HCT116 (cell line): ENCODE measurements around the gene CENPT. TPM values are rescaled to one million over a fixed set of nuclear protein-coding genes. Genes with fewer than 3 reads are reported as not detected.

Source experiments
- ATAC-seq: fragments of 200-7000 bp; cut with Tn5 transposase; 2 replicates; pipeline ENCODE4 v1.9.1; 2020; ENCODE audit warnings: mild to moderate bottlenecking, moderate library complexity
- BruUV-seq: library from RNA; stranded (reverse); fragments of 400-500 nt; replicated peaks from 2 replicates; lab custom pipeline; 2021; lab: Mats Ljungman, UMichigan
- CTCF ChIA-PET: fragments of 300-600 bp; sonication (Branson Sonifier 250); formaldehyde crosslinking; loops from one replicate; lab custom pipeline; 2021; ENCODE audit warnings: antibody characterized with exemption; lab: Charles Lee
- POLR2A ChIA-PET: fragments of 300-600, 350-600 bp; sonication (Branson Sonifier 250); formaldehyde crosslinking; loops from one replicate; lab custom pipeline; 2021; ENCODE audit warnings: antibody characterized with exemption; lab: Charles Lee
- RAD21 ChIA-PET, 2 experiments: fragments of 300-600 bp; sonication (Branson Sonifier 250); formaldehyde crosslinking; loops; one replicate each; lab custom pipeline; 2023; ENCODE audit warnings: low total read pairs in 2 of 2; ENCODE audit not compliant: uncharacterized antibody in 2 of 2, unreplicated experiment in 2 of 2, low non-redundant PET in 1 of 2; lab: Charles Lee
- DNase-seq: peaks from one replicate; pipeline ENCODE4 v3.0.0-alpha.2; 2010; ENCODE audit warnings: low read depth, low spot score
- H2AFZ ChIP-seq: fragments of 200-600 bp; shearing (Covaris generic), sonication (generic); 2 replicates; pipeline ENCODE4 v1.6.1; 2017; ENCODE audit warnings: low read depth, mixed run types, mixed read lengths, antibody characterized with exemption, low read length; ENCODE audit not compliant: poor library complexity, severe bottlenecking
- H3K27ac ChIP-seq: 2 replicates; pipeline ENCODE4 v1.5.1; 2012; ENCODE audit warnings: low read depth, low read length
- H3K27me3 ChIP-seq: fragments of 200-600 bp; sonication (generic); 2 replicates; pipeline ENCODE4 v1.6.1; 2016; ENCODE audit warnings: mixed run types, low read length, mixed read lengths; ENCODE audit not compliant: insufficient read depth
- H3K36me3 ChIP-seq, 2 experiments: fragments of 200-500 bp in 1 of 2; fragments of 200-600 bp in 1 of 2; sonication (Bioruptor generic) in 1 of 2; sonication (generic) in 1 of 2; 2 replicates each; pipeline versions ENCODE4 v1.5.1 to v1.6.1; 2014 to 2016; ENCODE audit warnings: low read length in 2 of 2, inconsistent platforms in 1 of 2, mixed read lengths in 1 of 2, mixed run types in 1 of 2; ENCODE audit not compliant: insufficient read depth in 2 of 2, control insufficient read depth in 1 of 2
- H3K4me1 ChIP-seq, 2 experiments: fragments of 200-600 bp in 1 of 2; sonication (generic) in 1 of 2; 2 replicates each; pipeline versions ENCODE4 v1.5.1 to v1.6.1; 2012 to 2017; ENCODE audit warnings: low read length in 2 of 2, inconsistent platforms in 1 of 2, mild to moderate bottlenecking in 1 of 2, mixed read lengths in 1 of 2, mixed run types in 1 of 2, moderate library complexity in 1 of 2; ENCODE audit not compliant: insufficient read depth in 2 of 2, control insufficient read depth in 1 of 2
- H3K4me2 ChIP-seq: fragments of 200-600 bp; sonication (generic); 2 replicates; pipeline ENCODE4 v1.6.1; 2017; ENCODE audit warnings: mixed run types, low read length, mixed read lengths
- H3K4me3 ChIP-seq, 2 experiments: fragments of 200-600 bp in 1 of 2; sonication (generic) in 1 of 2; replicated peaks in 1 of 2; 2 replicates each; pipeline ENCODE4 v1.5.1; 2011 to 2016; ENCODE audit warnings: low read length in 2 of 2, control low read depth in 1 of 2, low read depth in 1 of 2, mild to moderate bottlenecking in 1 of 2, mixed read lengths in 1 of 2, mixed run types in 1 of 2
- H3K79me2 ChIP-seq: fragments of 200-600 bp; sonication (generic); 2 replicates; pipeline ENCODE4 v1.6.1; 2017; ENCODE audit warnings: mild to moderate bottlenecking, mixed run types, low read length, moderate library complexity, mixed read lengths; ENCODE audit not compliant: insufficient read depth
- H3K9ac ChIP-seq: fragments of 200-600 bp; sonication (generic); 2 replicates; pipeline ENCODE4 v1.6.1; 2016; ENCODE audit warnings: low read length, mixed read lengths
- H3K9me2 ChIP-seq: fragments of 200-600 bp; sonication (generic), shearing (Covaris generic); 2 replicates; pipeline ENCODE4 v1.6.1; 2017; ENCODE audit warnings: mixed run types, mild to moderate bottlenecking, moderate library complexity; ENCODE audit not compliant: insufficient read depth
- H3K9me3 ChIP-seq, 2 experiments: fragments of 200-500 bp in 1 of 2; fragments of 200-600 bp in 1 of 2; sonication (Bioruptor generic) in 1 of 2; sonication (generic) in 1 of 2; 2 replicates each; pipeline ENCODE4 v1.6.1; 2014 to 2017; ENCODE audit warnings: low read length in 2 of 2, mixed read lengths in 2 of 2, inconsistent platforms in 1 of 2, low read depth in 1 of 2, mild to moderate bottlenecking in 1 of 2, mixed run types in 1 of 2, moderate library complexity in 1 of 2; ENCODE audit not compliant: control insufficient read depth in 1 of 2, insufficient read depth in 1 of 2
- H4K20me1 ChIP-seq: fragments of 200-600 bp; sonication (generic), shearing (Covaris generic); 2 replicates; pipeline ENCODE4 v1.6.1; 2017; ENCODE audit warnings: mixed run types, mild to moderate bottlenecking, moderate library complexity; ENCODE audit not compliant: insufficient read depth
- EGR1 ChIP-seq: IDR thresholded peaks from 2 replicates; pipeline ENCODE4 v1.6.1; 2012; ENCODE audit warnings: low read depth
- ELF1 ChIP-seq: IDR thresholded peaks from 2 replicates; pipeline ENCODE4 v1.6.1; 2012; ENCODE audit warnings: low read depth, borderline replicate concordance
- JUND ChIP-seq: IDR thresholded peaks from 2 replicates; pipeline ENCODE4 v1.6.1; 2012
- POLR2AphosphoS5 ChIP-seq: IDR thresholded peaks from 2 replicates; pipeline ENCODE4 v1.6.1; 2011; ENCODE audit warnings: mild to moderate bottlenecking, low read depth, low read length, moderate library complexity
- SRF ChIP-seq: IDR thresholded peaks from 2 replicates; pipeline ENCODE4 v1.6.1; 2012; ENCODE audit warnings: low read depth
- TCF7L2 ChIP-seq: IDR thresholded peaks from 2 replicates; pipeline ENCODE4 v1.7.0; 2011; ENCODE audit warnings: borderline replicate concordance, inconsistent platforms; ENCODE audit not compliant: insufficient read depth, insufficient read length; ENCODE audit errors: extremely low read depth
- YY1 ChIP-seq: IDR thresholded peaks from 2 replicates; pipeline ENCODE4 v1.6.1; 2011; ENCODE audit warnings: low read length, low read depth, moderate library complexity, mild to moderate bottlenecking; ENCODE audit not compliant: insufficient replicate concordance; ENCODE audit errors: extremely low read depth
- ZFX ChIP-seq: fragments of 450-650 bp; IDR thresholded peaks from 2 replicates; pipeline ENCODE4 v1.6.1; 2017
- intact Hi-C: fragments of 100-400 bp; cut with micrococcal nuclease; formaldehyde crosslinking; loops from 2 replicates; pipeline ENCODE4 v1.10.0; 2022
- total RNA-seq: library from RNA; stranded (reverse); gene quantifications from one replicate; pipeline ENCODE4 v1.2.1, GENCODE V29; 2021; ENCODE audit not compliant: unreplicated experiment
- TF ChIP-seq, protein P1 (sequence below): IDR thresholded peaks from 2 replicates; pipeline ENCODE4 v1.6.1; 2012
- TF ChIP-seq, protein P2 (sequence below): IDR thresholded peaks from 2 replicates; pipeline ENCODE4 v1.6.1; 2012; ENCODE audit warnings: low read depth
- TF ChIP-seq, protein P3 (sequence below), 3 experiments: fragments of 200-600 bp in 1 of 3; sonication (generic) in 1 of 3; IDR thresholded peaks in 2 of 3; conservative IDR thresholded peaks in 1 of 3; 2 replicates each; pipeline ENCODE4 v1.5.1; 2012 to 2017; ENCODE audit warnings: low read depth in 2 of 3, low read length in 2 of 3, antibody characterized with exemption in 1 of 3, borderline replicate concordance in 1 of 3, control low read depth in 1 of 3, mild to moderate bottlenecking in 1 of 3, mixed read lengths in 1 of 3, mixed run types in 1 of 3, moderate library complexity in 1 of 3; ENCODE audit not compliant: insufficient read depth in 1 of 3

CENPT gene
- total RNA-seq, 1 experiment from 2014 or later = 40.5 TPM

GRCh38 chr16:67825119-67825518, 22.4 kb downstream of the CENPT start:
- H3K4me2 ChIP-seq = no peak overlapping the region
- H4K20me1 ChIP-seq = no peaks in the 10 kb centered on the region
- no peak overlapping the region for H3K4me3 ChIP-seq
- POLR2A ChIA-PET = no interaction called here
- H3K36me3 ChIP-seq = peaks cover 5 to 8% of the 10 kb centered on the region in 2 experiments; a peak in 3 of 4 replicates
- H3K9ac ChIP-seq = no peak overlapping the region
- H3K9me2 ChIP-seq = no peaks in the 10 kb centered on the region
- intact Hi-C loops = no loop called here
- no peak overlapping the region for H3K27ac ChIP-seq
- H3K9me3 ChIP-seq = no peaks in the 10 kb centered on the region
- no TSS peak for BruUV-seq
- no peaks in the 10 kb centered on the region for H3K4me1 ChIP-seq
- H3K27me3 ChIP-seq = no peaks in the 10 kb centered on the region
- no peaks in the 10 kb centered on the region for H3K79me2 ChIP-seq
- DNase-seq (no peak), ATAC-seq (no peak)
- RAD21 ChIA-PET = no interaction called here
- TF ChIP-seq EGR1 (no peak), JUND (no peak), POLR2AphosphoS5 (no peak), SRF (no peak), ELF1 (no peak), TCF7L2 (no peak), YY1 (no peak), ZFX (no peak)
- TF ChIP-seq, protein P1, sequence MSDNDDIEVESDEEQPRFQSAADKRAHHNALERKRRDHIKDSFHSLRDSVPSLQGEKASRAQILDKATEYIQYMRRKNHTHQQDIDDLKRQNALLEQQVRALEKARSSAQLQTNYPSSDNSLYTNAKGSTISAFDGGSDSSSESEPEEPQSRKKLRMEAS = no peak
- TF ChIP-seq, protein P2, sequence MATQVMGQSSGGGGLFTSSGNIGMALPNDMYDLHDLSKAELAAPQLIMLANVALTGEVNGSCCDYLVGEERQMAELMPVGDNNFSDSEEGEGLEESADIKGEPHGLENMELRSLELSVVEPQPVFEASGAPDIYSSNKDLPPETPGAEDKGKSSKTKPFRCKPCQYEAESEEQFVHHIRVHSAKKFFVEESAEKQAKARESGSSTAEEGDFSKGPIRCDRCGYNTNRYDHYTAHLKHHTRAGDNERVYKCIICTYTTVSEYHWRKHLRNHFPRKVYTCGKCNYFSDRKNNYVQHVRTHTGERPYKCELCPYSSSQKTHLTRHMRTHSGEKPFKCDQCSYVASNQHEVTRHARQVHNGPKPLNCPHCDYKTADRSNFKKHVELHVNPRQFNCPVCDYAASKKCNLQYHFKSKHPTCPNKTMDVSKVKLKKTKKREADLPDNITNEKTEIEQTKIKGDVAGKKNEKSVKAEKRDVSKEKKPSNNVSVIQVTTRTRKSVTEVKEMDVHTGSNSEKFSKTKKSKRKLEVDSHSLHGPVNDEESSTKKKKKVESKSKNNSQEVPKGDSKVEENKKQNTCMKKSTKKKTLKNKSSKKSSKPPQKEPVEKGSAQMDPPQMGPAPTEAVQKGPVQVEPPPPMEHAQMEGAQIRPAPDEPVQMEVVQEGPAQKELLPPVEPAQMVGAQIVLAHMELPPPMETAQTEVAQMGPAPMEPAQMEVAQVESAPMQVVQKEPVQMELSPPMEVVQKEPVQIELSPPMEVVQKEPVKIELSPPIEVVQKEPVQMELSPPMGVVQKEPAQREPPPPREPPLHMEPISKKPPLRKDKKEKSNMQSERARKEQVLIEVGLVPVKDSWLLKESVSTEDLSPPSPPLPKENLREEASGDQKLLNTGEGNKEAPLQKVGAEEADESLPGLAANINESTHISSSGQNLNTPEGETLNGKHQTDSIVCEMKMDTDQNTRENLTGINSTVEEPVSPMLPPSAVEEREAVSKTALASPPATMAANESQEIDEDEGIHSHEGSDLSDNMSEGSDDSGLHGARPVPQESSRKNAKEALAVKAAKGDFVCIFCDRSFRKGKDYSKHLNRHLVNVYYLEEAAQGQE = no peak
- TF ChIP-seq, protein P3, sequence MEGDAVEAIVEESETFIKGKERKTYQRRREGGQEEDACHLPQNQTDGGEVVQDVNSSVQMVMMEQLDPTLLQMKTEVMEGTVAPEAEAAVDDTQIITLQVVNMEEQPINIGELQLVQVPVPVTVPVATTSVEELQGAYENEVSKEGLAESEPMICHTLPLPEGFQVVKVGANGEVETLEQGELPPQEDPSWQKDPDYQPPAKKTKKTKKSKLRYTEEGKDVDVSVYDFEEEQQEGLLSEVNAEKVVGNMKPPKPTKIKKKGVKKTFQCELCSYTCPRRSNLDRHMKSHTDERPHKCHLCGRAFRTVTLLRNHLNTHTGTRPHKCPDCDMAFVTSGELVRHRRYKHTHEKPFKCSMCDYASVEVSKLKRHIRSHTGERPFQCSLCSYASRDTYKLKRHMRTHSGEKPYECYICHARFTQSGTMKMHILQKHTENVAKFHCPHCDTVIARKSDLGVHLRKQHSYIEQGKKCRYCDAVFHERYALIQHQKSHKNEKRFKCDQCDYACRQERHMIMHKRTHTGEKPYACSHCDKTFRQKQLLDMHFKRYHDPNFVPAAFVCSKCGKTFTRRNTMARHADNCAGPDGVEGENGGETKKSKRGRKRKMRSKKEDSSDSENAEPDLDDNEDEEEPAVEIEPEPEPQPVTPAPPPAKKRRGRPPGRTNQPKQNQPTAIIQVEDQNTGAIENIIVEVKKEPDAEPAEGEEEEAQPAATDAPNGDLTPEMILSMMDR (IDR thresholded peaks at IDR 0.05 in 2 of 3, conservative IDR thresholded peaks at IDR 0.05 in 1 of 3; ENCODE audit: borderline replicate concordance in 1 of 3, insufficient read depth in 1 of 3, low read depth in 2 of 3, low read length in 2 of 3) = no peak
- TF ChIP-seq, all 23 proteins: peak for 0
- CTCF ChIA-PET = interaction anchor here (2.3 kb wide), 1 partner anchor 9 kb away, joined by 10 read pairs; no protein-coding TSS in a partner anchor
- no peak overlapping the region for H2AFZ ChIP-seq
